SU-DHL-6 (cell line): ENCODE data around the gene SKOR1.
A peak's percentile ranks its signal among the peaks of the same experiment; 100 is the strongest.

Experiments used
- H2AFZ ChIP-seq: fragments of 200-600 bp; sonication (generic); 2 replicates; pipeline ENCODE4 v1.6.1; 2014; ENCODE audit warnings: low read depth, mild to moderate bottlenecking, moderate library complexity, mixed read lengths, antibody characterized with exemption, low read length; ENCODE audit not compliant: severe bottlenecking
- H3F3A ChIP-seq: fragments of 200-600 bp; shearing (Covaris generic); 2 replicates; pipeline ENCODE4 v1.6.0; 2016; ENCODE audit warnings: antibody characterized with exemption, mild to moderate bottlenecking; ENCODE audit not compliant: insufficient read depth
- H3K27ac ChIP-seq: fragments of 200-600 bp; sonication (generic); 2 replicates; pipeline ENCODE4 v1.5.1; 2016; ENCODE audit warnings: low read depth, mild to moderate bottlenecking, low read length, moderate library complexity, mixed read lengths
- H3K27me3 ChIP-seq: fragments of 200-600 bp; sonication (generic), shearing (Covaris generic); 2 replicates; pipeline ENCODE4 v1.6.0; 2014; ENCODE audit warnings: mild to moderate bottlenecking, low read length
- H3K36me3 ChIP-seq: fragments of 200-600 bp; sonication (generic); 2 replicates; pipeline ENCODE4 v1.6.1; 2014; ENCODE audit warnings: mild to moderate bottlenecking, low read length, mixed read lengths
- H3K4me2 ChIP-seq: fragments of 300-600, 200-600 bp; shearing (Covaris generic), sonication (generic); 2 replicates; pipeline ENCODE4 v1.6.0; 2014; ENCODE audit warnings: low read length, low read depth, mild to moderate bottlenecking; ENCODE audit not compliant: poor library complexity, severe bottlenecking
- H3K4me3 ChIP-seq: fragments of 200-600 bp; sonication (generic); 2 replicates; pipeline ENCODE4 v1.5.1; 2014; ENCODE audit warnings: antibody characterized with exemption, low read length, mild to moderate bottlenecking, mixed read lengths; ENCODE audit not compliant: insufficient read depth, poor library complexity, severe bottlenecking
- H3K79me2 ChIP-seq: fragments of 200-600 bp; sonication (generic); 2 replicates; pipeline ENCODE4 v1.6.1; 2014; ENCODE audit warnings: mild to moderate bottlenecking, low read length, moderate library complexity; ENCODE audit not compliant: insufficient read depth
- H3K9ac ChIP-seq: fragments of 200-600 bp; sonication (generic); 2 replicates; pipeline ENCODE4 v1.7.0; 2014; ENCODE audit warnings: mild to moderate bottlenecking, low read length
- H3K9me2 ChIP-seq: fragments of 200-600 bp; sonication (generic); replicated peaks from 2 replicates; pipeline ENCODE4 v1.6.1; 2014; ENCODE audit warnings: low read length; ENCODE audit not compliant: insufficient read depth
- H3K9me3 ChIP-seq: fragments of 200-600 bp; sonication (generic); 2 replicates; pipeline ENCODE4 v1.6.1; 2014; ENCODE audit warnings: low read length, mixed read lengths; ENCODE audit not compliant: insufficient read depth
- H4K20me1 ChIP-seq: fragments of 200-600 bp; sonication (generic); 2 replicates; pipeline ENCODE4 v1.6.1; 2014; ENCODE audit warnings: low read depth, mild to moderate bottlenecking, antibody characterized with exemption, low read length, moderate library complexity, mixed read lengths
- EZH2phosphoT487 ChIP-seq: fragments of 200-600 bp; sonication (generic), shearing (Covaris generic); conservative IDR thresholded peaks from 2 replicates; pipeline ENCODE4 v1.6.1; 2018; ENCODE audit warnings: mild to moderate bottlenecking, antibody characterized with exemption, low read length, moderate library complexity, mixed read lengths
- TF ChIP-seq, protein P1 (sequence below): fragments of 200-600 bp; sonication (generic); IDR thresholded peaks from one replicate; pipeline ENCODE4 v1.5.1; 2017; ENCODE audit warnings: antibody characterized with exemption, mild to moderate bottlenecking, low read length, moderate library complexity; ENCODE audit not compliant: insufficient read depth, poor library complexity, severe bottlenecking

Gene SKOR1

GRCh38 chr15:67782691-67782991 lies 42.7 kb upstream of the SKOR1 start:
- Histone ChIP-seq H3K79me2 (no peaks in the 10 kb centered on the region), H3K36me3 (no peaks in the 10 kb centered on the region), H4K20me1 (no peaks in the 10 kb centered on the region), H3K9me2 (no peaks in the 10 kb centered on the region), H2AFZ (no peak overlapping the region), H3K9ac (peak overlapping the region; percentile 17; the same call in 1 of the 2 replicates), H3F3A (peaks cover 16% of the 10 kb centered on the region), H3K27ac (0 out of 2 replicates have a peak overlapping the region, but pooled peaks have one; percentile 85), H3K27me3 (no peaks in the 10 kb centered on the region), H3K4me2 (peak overlapping the region; percentile 22), H3K4me3 (no peak overlapping the region), H3K9me3 (no peaks in the 10 kb centered on the region)
- TF ChIP-seq, protein P1, sequence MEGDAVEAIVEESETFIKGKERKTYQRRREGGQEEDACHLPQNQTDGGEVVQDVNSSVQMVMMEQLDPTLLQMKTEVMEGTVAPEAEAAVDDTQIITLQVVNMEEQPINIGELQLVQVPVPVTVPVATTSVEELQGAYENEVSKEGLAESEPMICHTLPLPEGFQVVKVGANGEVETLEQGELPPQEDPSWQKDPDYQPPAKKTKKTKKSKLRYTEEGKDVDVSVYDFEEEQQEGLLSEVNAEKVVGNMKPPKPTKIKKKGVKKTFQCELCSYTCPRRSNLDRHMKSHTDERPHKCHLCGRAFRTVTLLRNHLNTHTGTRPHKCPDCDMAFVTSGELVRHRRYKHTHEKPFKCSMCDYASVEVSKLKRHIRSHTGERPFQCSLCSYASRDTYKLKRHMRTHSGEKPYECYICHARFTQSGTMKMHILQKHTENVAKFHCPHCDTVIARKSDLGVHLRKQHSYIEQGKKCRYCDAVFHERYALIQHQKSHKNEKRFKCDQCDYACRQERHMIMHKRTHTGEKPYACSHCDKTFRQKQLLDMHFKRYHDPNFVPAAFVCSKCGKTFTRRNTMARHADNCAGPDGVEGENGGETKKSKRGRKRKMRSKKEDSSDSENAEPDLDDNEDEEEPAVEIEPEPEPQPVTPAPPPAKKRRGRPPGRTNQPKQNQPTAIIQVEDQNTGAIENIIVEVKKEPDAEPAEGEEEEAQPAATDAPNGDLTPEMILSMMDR, result no peak
- TF ChIP-seq EZH2phosphoT487, result no peak

GRCh38 chr15:67783303-67783702 lies 42.0 kb upstream of the SKOR1 start:
- Histone ChIP-seq H4K20me1 (no peaks in the 10 kb centered on the region), H3K4me3 (no peak overlapping the region), H2AFZ (no peak overlapping the region), H3K79me2 (no peaks in the 10 kb centered on the region), H3K4me2 (peak overlapping the region; percentile 52), H3K27ac (peak overlapping the region; percentile 85), H3K9me3 (no peaks in the 10 kb centered on the region), H3K9ac (peak overlapping the region; percentile 17; the same call in 1 of the 2 replicates), H3K36me3 (no peaks in the 10 kb centered on the region), H3K9me2 (no peaks in the 10 kb centered on the region), H3K27me3 (no peaks in the 10 kb centered on the region), H3F3A (peaks cover 16% of the 10 kb centered on the region)
- TF ChIP-seq EZH2phosphoT487, result no peak
- TF ChIP-seq, protein P1, result peak; percentile 71

GRCh38 chr15:67784090-67784781 lies 41.1 kb upstream of the SKOR1 start:
- Histone ChIP-seq H3K4me2 (peak overlapping the region; percentile 52), H3K27me3 (no peaks in the 10 kb centered on the region), H4K20me1 (no peaks in the 10 kb centered on the region), H3K9ac (no peak overlapping the region), H2AFZ (no peak overlapping the region), H3K9me3 (no peaks in the 10 kb centered on the region), H3K27ac (peak overlapping the region; percentile 85), H3F3A (peaks cover 16% of the 10 kb centered on the region), H3K9me2 (no peaks in the 10 kb centered on the region), H3K36me3 (no peaks in the 10 kb centered on the region), H3K79me2 (no peaks in the 10 kb centered on the region), H3K4me3 (peak overlapping the region; percentile 5)
- TF ChIP-seq EZH2phosphoT487, result no peak
- TF ChIP-seq, protein P1, result no peak
